Measurements from ENCODE around the gene PKIB. TPM values are rescaled to one million over a fixed set of nuclear protein-coding genes. Genes with fewer than 3 reads are reported as not detected.

Gene PKIB
- total and polyA plus RNA-seq, 10 of the 15 experiments (the other 5 are each of a cell fraction or from before 2014, with no cell fraction given) = 0.20 to 1.8 (median 0.87) TPM

- BruUV-seq (replicated peaks) = no TSS peak
- in situ Hi-C loops (cut with MboI) = no loop called here
- H3K4me1 ChIP-seq (ENCODE audit: control insufficient read depth, insufficient read depth, low read length) = no peaks in the 10 kb centered on the region
- ChIA-PET CTCF (interaction anchor here (0.7 to 2.7 kb wide), 6 partner anchors 20 to 107 kb away, joined by 3 to 15 read pairs (median 3); no protein-coding TSS in a partner anchor), POLR2A (no interaction called here), RAD21 (ENCODE audit: unreplicated experiment) (interaction anchor here (0.6 to 2.5 kb wide), 4 partner anchors 9 to 73 kb away, joined by 3 to 7 read pairs (median 5); partner anchors contain the start of gene PKIB), SMC1A (ENCODE audit: uncharacterized antibody, unreplicated experiment) (interaction anchor here (0.7 to 3.1 kb wide), 4 partner anchors 12 to 214 kb away, joined by 3 to 17 read pairs (median 4); partner anchors contain the start of gene PKIB)
- no peak overlapping the region for H3K4me3 ChIP-seq
- H4K20me1 ChIP-seq (ENCODE audit: control insufficient read depth, insufficient read depth) = no peaks in the 10 kb centered on the region; the same call in 1 of the 2 replicates
- no peak for DNase-seq (ENCODE audit: low read depth, low spot score)
- peak; percentile 23 for FAIRE-seq
- H2AFZ ChIP-seq (ENCODE audit: control insufficient read depth, low read depth, low read length) = no peak overlapping the region
- intact Hi-C loops (cut with micrococcal nuclease; ENCODE audit: unreplicated experiment) = no loop called here
- no peaks in the 10 kb centered on the region for H3K9me3 ChIP-seq (replicated peaks; ENCODE audit: control insufficient read depth, insufficient read depth, low read length)
- ATAC-seq = no peak
- no peaks in the 10 kb centered on the region for H3K36me3 ChIP-seq (ENCODE audit: control insufficient read depth in 2 of 2, insufficient read depth in 2 of 2, low read length in 1 of 2)
- H3K79me2 ChIP-seq (ENCODE audit: control insufficient read depth, insufficient read depth, low read length) = no peaks in the 10 kb centered on the region
- no peak overlapping the region for H3K27ac ChIP-seq (ENCODE audit: control insufficient read depth, insufficient read depth)
- H3K4me2 ChIP-seq (ENCODE audit: control insufficient read depth, insufficient read depth) = no peak overlapping the region
- TF ChIP-seq TARDBP (IDR thresholded peaks at IDR 0.05; ENCODE audit: borderline replicate concordance) (no peak), BACH1 (IDR thresholded peaks at IDR 0.05; ENCODE audit: borderline replicate concordance) (no peak), SUZ12 (IDR thresholded peaks at IDR 0.05; ENCODE audit: unreplicated experiment) (no peak), ZNF384 (IDR thresholded peaks at IDR 0.05; ENCODE audit: borderline replicate concordance, low read depth, low read length) (no peak), RAD51 (IDR thresholded peaks at IDR 0.05) (no peak), SMARCA5 (IDR thresholded peaks at IDR 0.05) (no peak), MEF2B (IDR thresholded peaks at IDR 0.05; ENCODE audit: partially characterized antibody, poor library complexity, severe bottlenecking) (no peak), CHD2 (IDR thresholded peaks at IDR 0.05; ENCODE audit: borderline replicate concordance, low read depth, low read length) (no peak), SMAD1 (IDR thresholded peaks at IDR 0.05; ENCODE audit: low read depth, partially characterized antibody) (no peak), WRNIP1 (IDR thresholded peaks at IDR 0.05; ENCODE audit: borderline replicate concordance, low read depth, low read length) (no peak), POU2F2 (IDR thresholded peaks at IDR 0.05; ENCODE audit: borderline replicate concordance, low read depth, low read length) (no peak), MYB (IDR thresholded peaks at IDR 0.05; ENCODE audit: borderline replicate concordance, low read depth, low read length) (no peak)
- no peaks in the 10 kb centered on the region for H3K27me3 ChIP-seq (replicated peaks in 1 of 2; ENCODE audit: control insufficient read depth in 2 of 2, insufficient read depth in 2 of 2, low read length in 1 of 2)
- WGBS (ENCODE audit: insufficient coverage, insufficient replicate concordance, low lambda C conversion rate, missing lambda C conversion rate) = 51% methylated on average over 3 of the region's 3 CpGs
- no peak overlapping the region for H3K9ac ChIP-seq (ENCODE audit: control insufficient read depth, insufficient read depth, low read length)
These were observed 10.7 kb downstream of the PKIB start for GRCh38 chr6:122620902-122621301.

Data from GM12878 (cell line).